HG03280 (cell line): ENCODE results near the gene HTATIP2.
"Not testable (repeated sequence)": the region's sequence is repeated elsewhere in the genome, so short reads cannot be mapped to it uniquely, and the experiment has no call there.

Source experiments
- ATAC-seq: cut with Tn5 transposase; IDR thresholded peaks from one replicate; pipeline ENCODE4 v1.9.1; 2021; ENCODE audit warnings: mild to moderate bottlenecking, moderate library complexity; ENCODE audit not compliant: unreplicated experiment

HTATIP2 gene

GRCh38 chr11:20363500-20364340 is at the start of gene HTATIP2:
HTATIP2 (plus strand) TSS chr11:20363714; CDS start chr11:20364238, 524 bp downstream.
- ATAC-seq: peak; percentile 89

DNA sequence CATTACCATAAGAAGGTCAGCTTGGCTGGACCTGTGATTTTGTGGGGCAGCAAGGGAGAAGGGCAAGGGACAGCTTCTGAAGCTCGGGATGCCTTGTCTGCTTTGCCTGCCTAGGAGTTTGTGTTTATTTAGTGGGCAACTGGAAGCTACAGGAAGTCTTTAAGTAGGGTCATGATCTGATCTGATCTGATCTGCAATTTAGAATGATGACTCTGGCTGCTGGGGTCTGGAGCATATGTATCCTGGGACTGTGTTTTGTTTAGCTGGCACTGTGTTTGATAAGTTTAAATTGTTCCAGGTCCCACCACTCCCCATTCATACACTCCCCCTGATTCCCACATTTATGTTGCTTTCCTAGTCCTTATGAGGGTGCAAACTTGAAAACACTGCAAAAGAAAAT is 47.7 kb upstream of the HTATIP2 start:
- no peak for ATAC-seq

- ATAC-seq: no peak
Measured at GRCh38 chr11:20321177-20321576, 42.3 kb upstream of the HTATIP2 start.

DNA sequence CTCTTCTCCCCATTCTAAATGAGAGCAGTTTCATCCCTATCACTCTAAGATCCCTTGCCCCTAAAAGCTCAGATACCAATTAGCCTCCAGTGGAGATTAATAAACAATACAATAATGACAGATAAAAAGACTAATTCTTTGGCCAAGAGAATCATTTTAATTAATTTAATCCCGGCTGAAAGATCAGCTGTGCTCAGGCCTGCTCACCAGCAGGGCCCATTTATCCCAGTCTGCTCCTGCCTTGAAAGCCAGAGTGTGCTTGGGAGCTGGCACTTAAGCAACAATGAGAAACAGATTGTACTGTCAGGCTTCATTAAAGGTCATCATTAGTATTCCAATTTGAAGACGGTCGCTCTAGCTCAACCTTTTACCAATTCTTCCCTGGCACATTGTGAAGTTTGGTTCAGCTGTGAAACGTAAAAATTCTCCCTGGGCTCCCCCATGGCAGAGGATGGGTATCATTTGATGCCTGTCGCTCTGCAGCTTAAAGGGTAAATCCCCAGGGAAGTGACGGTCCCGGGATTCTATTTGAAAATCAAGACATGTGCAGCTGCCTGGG is 36.1 kb upstream of the HTATIP2 start:
- ATAC-seq: no peak

DNA sequence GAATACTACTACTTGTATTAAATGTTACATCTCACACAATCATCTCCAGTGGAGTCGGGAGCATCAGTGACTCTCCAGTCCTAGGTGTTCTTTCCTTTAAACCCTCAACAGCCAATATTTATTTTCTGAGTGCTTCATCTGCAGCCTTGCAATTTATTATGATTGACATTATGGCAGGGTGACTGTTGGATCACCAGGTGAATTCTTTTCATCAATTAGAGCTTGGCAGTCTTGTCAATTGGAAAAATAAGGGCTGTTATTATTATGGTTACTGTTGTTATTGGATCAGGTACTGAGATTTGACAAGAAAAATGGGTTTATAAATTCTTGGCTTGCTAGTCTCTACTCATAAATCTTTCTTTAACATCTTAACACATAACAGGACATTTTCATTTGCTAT is 27.5 kb upstream of the HTATIP2 start:
- ATAC-seq: no peak

DNA sequence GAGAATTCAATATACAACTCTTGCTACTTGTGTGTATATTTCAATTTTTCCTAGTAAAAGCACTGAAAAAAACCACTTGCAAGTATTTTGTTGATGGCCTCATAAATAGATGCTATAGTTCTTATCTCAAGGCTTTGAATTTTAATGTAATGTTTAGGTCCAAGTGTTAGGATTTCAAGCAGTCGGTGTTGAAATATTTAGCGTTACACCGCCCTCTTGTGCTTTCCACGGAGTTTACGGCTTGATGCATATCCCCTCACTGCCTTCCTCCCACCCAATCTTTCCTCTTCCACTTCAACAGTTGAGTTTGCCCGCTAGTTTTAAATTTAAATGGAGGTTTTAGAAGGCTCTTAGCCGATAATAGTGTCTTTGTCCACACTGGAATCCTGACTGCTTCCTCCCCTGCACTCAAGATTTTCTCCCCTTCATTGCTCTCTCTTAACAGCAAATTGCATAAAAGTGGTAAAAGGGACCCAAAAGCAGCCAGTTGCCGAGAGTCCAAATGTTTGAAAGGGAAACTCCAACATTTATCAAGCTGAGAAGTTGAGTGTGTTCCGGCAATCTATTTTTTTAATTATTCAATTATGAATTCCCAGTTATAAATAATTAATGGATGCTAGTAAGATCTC is 25.9 kb upstream of the HTATIP2 start:
- ATAC-seq: no peak

DNA sequence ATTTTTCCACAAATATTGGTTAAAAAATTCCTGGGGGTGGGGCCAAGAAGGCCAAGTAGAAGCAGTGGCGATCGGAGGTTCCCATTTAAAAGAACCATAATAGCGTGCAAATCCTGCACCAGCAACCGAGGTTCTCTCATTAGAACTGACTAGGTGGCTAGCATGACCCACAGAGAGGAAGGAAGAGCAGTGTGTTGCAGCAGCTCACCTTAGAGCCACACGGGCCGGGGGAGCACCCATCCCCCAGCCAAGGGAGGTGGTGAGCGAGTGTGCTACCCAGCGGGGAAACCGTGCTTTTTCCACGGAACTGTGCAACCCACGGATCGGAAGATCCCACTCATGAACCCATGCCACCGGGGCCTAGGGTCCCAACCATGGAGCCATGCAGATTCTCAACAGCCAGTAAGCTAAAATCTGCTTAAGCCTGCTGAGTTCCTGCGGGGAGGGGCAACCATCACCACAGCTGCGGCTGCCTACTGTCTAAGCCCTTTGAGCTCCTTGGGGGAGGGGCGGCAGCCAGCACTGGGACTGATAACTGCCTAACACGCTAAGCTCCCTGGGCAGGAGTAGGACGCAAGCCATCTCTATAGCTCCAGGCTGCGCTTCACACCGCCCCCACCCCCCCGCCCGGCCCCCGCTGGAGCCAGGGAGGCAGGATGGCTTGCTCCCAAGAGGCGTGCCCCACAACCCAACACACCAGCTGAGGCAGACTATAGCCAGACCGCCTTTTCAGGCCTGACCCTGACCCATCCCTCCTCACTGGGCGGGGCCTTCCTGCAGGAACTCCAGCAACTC is 21.0 kb upstream of the HTATIP2 start:
- no peak for ATAC-seq

GRCh38 chr11:20351136-20351535 is 12.4 kb upstream of the HTATIP2 start:
- ATAC-seq: no peak

GRCh38 chr11:20351751-20352262 is 11.7 kb upstream of the HTATIP2 start:
- no peak for ATAC-seq

DNA sequence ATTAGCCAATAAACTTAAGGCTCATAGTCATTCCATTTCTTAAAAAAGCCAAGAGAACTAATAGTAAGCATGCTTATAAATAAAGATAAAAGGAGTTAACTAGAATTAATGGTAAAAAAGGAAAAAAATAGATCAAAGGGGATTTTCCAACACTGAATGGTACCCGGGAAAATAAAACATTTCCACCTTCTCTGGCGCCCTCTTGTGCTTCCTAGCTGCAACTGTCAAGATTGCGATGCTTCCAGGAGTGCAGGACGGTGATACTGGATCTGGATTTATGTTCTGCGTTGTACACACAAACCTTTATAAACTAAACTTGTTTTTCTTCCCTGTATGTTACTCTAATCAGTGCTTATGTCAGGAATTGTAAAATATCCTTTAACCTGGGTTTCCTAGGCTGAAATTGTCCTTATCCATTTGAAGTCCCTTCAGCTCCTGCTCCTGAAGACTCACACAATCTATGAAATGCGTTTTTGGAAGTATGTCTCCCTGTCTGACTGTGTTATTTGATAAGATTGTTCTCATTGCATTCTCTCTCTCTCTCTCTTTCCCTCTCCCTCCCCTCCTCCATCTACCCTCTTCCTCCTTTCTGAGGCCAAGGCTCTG is 9.6 kb upstream of the HTATIP2 start:
- no peak for ATAC-seq

DNA sequence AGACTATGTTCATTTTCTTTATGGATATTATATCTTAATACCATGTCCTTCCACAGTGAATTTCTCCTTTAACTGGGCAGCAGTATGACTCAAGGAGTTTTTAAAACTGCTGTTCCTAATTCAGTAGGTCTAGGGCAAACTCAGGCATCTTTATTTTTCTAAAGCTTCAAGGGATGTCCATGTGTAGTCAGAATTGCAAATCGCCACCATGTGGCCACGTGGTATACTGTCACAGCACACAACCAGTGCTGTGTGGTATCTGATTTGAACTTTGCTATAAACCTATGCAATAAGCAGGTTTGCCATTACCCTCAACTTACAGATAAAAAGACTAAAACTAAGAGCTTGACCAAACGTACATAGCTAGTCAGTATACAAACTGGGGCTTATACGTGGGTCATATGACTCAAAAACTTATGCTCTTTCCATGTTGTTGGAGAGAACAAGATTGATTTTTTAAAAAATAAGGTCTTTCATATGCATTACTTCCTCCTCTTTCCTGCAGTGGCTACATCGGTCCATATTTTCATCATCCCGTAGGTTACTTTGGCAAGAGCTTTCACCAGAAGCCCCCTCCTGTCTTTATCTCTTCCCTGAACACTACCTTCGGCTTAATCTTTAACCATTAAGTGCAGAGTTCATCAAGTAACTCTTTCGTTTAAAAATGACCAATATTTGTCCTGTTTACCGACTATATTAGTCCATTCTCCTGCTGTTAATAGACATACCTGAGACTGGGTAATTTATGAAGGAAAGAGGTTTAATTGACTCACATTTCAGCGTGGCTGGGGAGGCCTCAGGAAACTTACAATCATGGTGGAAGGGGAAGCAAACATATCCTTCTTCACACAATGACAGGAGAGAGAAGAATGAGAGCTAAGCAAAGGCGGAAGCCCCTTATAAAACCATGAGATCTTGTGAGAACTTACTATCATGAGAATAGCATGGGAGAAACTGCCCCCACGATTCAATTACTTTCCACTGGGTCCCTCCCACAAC is 8.0 kb upstream of the HTATIP2 start:
- ATAC-seq: peak; percentile 85

DNA sequence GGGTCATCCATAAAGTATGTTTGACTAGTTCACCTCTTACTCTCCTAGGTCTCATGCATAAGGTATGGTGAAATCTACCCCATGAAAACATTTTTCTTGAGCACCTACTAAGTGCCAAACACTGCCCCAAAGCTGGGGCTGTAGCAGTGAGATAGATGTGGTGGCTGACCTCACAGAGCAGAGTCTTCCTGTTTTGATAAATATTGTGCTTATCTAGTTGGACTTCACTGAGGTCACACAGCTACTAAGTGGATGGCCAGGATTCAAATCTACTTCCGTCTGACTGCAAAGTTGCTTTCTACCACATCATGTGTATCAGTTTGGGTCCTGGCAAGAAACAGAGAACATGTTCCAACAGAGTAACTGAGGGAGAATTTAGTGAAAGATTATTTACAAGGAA is 6.4 kb upstream of the HTATIP2 start:
- ATAC-seq: no peak

GRCh38 chr11:20360650-20361049 is 2.9 kb upstream of the HTATIP2 start:
- no peak for ATAC-seq

- ATAC-seq: no peak
Measured at GRCh38 chr11:20362481-20362880, 1.0 kb upstream of the HTATIP2 start.

DNA sequence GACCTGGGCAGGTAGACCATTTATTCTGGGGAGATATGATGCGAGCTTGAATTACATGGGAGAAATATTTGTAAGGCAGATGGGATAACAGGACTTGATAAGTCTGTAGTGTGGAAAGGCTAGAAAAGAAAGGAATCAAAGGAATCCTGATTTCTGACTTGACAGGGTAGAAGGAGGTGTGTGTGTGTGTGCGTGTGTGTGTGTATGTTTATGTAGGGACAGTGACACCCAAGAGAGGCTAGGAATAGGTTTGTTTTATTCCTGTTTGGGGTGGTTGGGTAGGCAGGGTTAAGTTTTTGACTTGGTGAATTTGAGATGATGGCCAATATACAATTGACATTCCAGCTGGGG is 390 bp upstream of the HTATIP2 start:
- no peak for ATAC-seq

GRCh38 chr11:20364341-20364792 is 853 bp downstream of the HTATIP2 start:
- ATAC-seq: no peak

GRCh38 chr11:20365465-20365864 is 2.0 kb downstream of the HTATIP2 start:
- not testable (repeated sequence) for ATAC-seq

DNA sequence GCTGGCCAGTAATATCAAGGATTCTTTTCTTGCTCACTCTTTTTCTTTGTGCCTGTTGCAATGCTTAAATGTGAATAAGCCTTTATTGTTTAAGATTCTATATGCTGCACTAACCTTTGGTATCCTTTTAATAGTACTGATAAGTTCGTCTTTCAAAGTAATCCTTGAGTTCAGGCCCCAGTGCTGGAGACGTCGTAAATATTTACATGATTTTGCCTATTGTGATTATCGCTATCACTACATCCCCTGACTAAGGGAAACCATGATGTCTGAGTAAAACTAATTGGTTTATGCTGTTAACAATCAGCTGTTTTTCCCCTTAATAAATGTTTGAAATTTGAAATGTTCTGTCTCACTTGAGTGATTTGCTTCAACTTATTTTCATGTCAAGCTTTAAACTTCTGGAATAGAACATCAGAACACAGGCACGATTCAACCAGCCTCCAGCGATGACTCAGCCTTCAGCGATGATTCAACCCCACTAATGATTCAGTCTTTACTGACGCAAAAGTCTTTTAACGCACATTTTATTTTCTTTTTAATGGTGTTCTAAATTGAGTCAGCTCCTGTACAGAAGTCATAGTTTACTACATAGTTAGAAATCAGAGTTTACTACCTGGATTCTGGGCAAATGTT is 3.9 kb downstream of the HTATIP2 start:
- no peak for ATAC-seq

- ATAC-seq: no peak
Measured at GRCh38 chr11:20368438-20368837, 4.9 kb downstream of the HTATIP2 start.
